ENCODE measurements around the gene MYOM1. TPM values are rescaled to one million over a fixed set of nuclear protein-coding genes. Genes with fewer than 3 reads are reported as not detected.

Gene MYOM1
- total RNA-seq, 4 donors from 2014 or later, result 0.23 to 2.5 (median 0.52) TPM

DNA sequence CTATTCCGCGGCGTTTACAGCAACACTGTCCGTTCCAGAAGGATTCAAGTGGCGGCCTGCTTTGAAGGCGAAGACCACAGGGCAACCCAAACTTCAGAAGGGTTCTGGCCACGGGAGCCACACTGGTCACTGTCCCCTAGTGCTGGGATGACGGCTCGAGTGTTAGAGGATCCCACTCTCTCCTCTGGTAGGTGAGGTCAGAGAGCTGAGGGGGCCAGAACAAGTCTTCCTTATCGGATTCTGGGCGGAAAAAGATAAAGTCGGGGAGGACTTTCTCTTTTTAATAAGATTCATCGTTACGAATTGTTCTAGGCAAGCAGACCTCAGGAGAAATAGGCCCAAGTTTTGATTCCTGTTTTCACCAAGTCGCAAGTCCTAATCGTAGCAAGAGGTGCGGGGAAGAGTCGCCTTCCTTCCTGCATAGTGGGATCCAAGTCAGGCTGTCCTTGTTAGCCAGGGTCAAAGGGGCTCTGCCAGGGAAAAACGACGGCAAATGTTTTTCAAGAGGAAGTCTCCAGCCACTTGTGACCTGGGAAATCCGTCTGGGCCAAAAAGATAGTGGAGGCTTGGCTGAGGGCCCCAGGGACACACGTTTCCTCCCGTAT is 27.0 kb upstream of the MYOM1 start:
- Histone ChIP-seq H3K27ac (peak overlapping the region; percentile 99 to 100 (median 100)), H3K9me3 (no peaks in the 10 kb centered on the region), H3K36me3 (peaks cover 0 to 8% (median 0%) of the 10 kb centered on the region in 3 donors), H3K4me1 (peaks cover 5 to 58% (median 31%) of the 10 kb centered on the region in 3 donors), H3K4me3 (peak overlapping the region; percentile 82 to 100 (median 95)), H3K27me3 (no peaks in the 10 kb centered on the region)
- intact Hi-C loops (cut with DNase I), result loop anchor here (10.0 kb wide), 1 partner anchor 92 kb away; no protein-coding TSS in a partner anchor
- no peak for TF ChIP-seq CTCF (IDR thresholded peaks at IDR 0.05)
- TF ChIP-seq POLR2A (IDR thresholded peaks at IDR 0.05), result no peak
- 37 to 51% methylated on average over 14 to 21 of the region's 23 CpGs for WGBS, 2 donors
- DNase-seq, result no peak

DNA sequence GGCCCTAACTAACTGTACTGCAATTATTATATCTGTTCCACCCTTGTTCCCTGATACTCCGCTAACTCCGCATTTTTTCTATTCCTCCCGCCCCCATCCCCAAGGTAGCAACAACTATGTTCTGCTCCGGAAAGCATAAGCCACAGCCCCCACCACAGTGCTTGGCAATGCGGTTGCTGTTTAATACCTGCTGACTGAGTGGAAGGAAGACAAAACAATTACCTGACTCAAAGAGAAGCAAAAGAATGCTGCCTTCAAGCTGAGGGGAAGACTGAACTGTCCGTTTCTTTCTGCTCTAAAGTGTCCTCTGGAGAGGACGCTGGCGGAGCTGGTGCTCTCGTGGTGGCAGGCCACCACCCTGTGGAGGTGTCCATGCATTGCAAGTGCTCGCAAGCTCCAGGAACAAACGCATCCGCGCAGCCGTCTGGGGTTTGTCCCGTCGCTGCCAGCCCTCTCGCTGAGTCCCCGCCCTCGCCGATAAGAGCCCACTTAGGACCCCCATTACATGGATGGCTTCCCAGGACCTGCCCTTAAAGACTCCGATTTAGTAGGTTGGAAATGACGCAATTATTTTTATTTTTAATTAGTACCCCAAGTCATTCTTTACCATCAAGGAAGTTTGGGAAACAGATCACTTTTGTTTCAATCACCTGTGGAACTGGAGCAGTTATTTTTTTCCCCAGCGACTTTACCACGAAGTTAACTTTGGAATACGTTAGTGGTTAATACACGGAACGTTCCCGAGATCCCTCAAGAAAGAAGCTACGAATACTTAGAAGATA is 26.3 kb upstream of the MYOM1 start:
- H3K4me1 ChIP-seq, result peaks cover 5 to 51% (median 24%) of the 10 kb centered on the region in 3 donors
- H3K27me3 ChIP-seq, result no peaks in the 10 kb centered on the region
- TF ChIP-seq CTCF (IDR thresholded peaks at IDR 0.05), result peak; percentile 81 to 98 (median 94)
- TF ChIP-seq POLR2A (IDR thresholded peaks at IDR 0.05), result peak in 1 of 4 donors; percentile 13
- intact Hi-C loops (cut with DNase I), result loop anchor here (10.0 kb wide), 1 partner anchor 91 kb away; no protein-coding TSS in a partner anchor
- peaks cover 0 to 8% (median 0%) of the 10 kb centered on the region in 3 donors for H3K36me3 ChIP-seq
- peak; percentile 42 for DNase-seq
- no peaks in the 10 kb centered on the region for H3K9me3 ChIP-seq
- peak overlapping the region; percentile 99 to 100 (median 100) for H3K27ac ChIP-seq
- 4 to 6% methylated on average over 24 to 28 of the region's 29 CpGs for WGBS, 2 donors
- peak overlapping the region; percentile 82 to 100 (median 95) for H3K4me3 ChIP-seq

- H3K4me1 ChIP-seq, result peaks cover 5 to 42% (median 16%) of the 10 kb centered on the region in 3 donors
- H3K27ac ChIP-seq, result peak overlapping the region in 2 of 4 donors; percentile 100
- H3K9me3 ChIP-seq, result no peaks in the 10 kb centered on the region
- 45 to 60% methylated on average over 1 of the region's 1 CpG for WGBS, 2 donors
- intact Hi-C loops (cut with DNase I), result loop anchor here (10.0 kb wide), 1 partner anchor 90 kb away; no protein-coding TSS in a partner anchor
- H3K36me3 ChIP-seq, result peaks cover 0 to 8% (median 0%) of the 10 kb centered on the region in 3 donors
- no peaks in the 10 kb centered on the region for H3K27me3 ChIP-seq
- H3K4me3 ChIP-seq, result peak overlapping the region in 2 of 4 donors; percentile 93 to 100
- no peak for DNase-seq
- TF ChIP-seq CTCF (IDR thresholded peaks at IDR 0.05), result no peak
- no peak for TF ChIP-seq POLR2A (IDR thresholded peaks at IDR 0.05)
Observed at GRCh38 chr18:3245185-3245564, 25.4 kb upstream of the MYOM1 start.

DNA sequence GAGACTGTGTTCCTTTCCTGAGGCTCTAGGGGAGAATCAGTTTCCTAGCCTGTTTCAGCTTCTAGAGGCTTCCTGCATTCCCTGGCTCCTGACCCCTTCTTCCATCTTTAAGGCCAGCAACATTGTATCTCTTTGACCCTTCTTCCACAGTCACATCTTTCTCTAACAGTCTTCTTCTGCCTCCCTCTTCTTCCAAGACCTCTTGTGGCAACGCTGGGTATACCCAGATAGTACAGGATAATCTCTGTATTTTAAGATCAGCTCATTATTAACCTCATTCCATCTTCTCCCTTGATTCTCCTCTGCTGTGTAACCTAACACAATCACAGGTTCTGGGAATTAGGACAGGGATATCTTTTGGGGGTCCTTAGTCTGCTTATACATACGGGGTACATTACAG is 19.0 kb upstream of the MYOM1 start:
- Histone ChIP-seq H3K4me3 (no peak overlapping the region), H3K4me1 (peaks cover 0 to 5% (median 0%) of the 10 kb centered on the region in 3 donors), H3K27me3 (no peaks in the 10 kb centered on the region), H3K27ac (no peak overlapping the region), H3K36me3 (no peaks in the 10 kb centered on the region), H3K9me3 (no peaks in the 10 kb centered on the region)
- intact Hi-C loops (cut with DNase I), result no loop called here
- 87 to 89% methylated on average over 2 of the region's 2 CpGs for WGBS, 2 donors
- TF ChIP-seq POLR2A (IDR thresholded peaks at IDR 0.05) (no peak), CTCF (IDR thresholded peaks at IDR 0.05) (no peak)
- no peak for DNase-seq

- Histone ChIP-seq H3K27me3 (no peaks in the 10 kb centered on the region), H3K9me3 (no peaks in the 10 kb centered on the region), H3K4me1 (peaks cover 0 to 5% (median 0%) of the 10 kb centered on the region in 3 donors), H3K36me3 (no peaks in the 10 kb centered on the region), H3K27ac (no peak overlapping the region), H3K4me3 (no peak overlapping the region)
- WGBS, 2 donors, result 64 to 65% methylated on average over 4 of the region's 4 CpGs
- intact Hi-C loops (cut with DNase I), result no loop called here
- TF ChIP-seq CTCF (IDR thresholded peaks at IDR 0.05) (no peak), POLR2A (IDR thresholded peaks at IDR 0.05) (no peak)
- DNase-seq, result no peak
Observed at GRCh38 chr18:3236470-3236869, 16.7 kb upstream of the MYOM1 start.
